Measurements from ENCODE around the gene ANKRD44.

DNA sequence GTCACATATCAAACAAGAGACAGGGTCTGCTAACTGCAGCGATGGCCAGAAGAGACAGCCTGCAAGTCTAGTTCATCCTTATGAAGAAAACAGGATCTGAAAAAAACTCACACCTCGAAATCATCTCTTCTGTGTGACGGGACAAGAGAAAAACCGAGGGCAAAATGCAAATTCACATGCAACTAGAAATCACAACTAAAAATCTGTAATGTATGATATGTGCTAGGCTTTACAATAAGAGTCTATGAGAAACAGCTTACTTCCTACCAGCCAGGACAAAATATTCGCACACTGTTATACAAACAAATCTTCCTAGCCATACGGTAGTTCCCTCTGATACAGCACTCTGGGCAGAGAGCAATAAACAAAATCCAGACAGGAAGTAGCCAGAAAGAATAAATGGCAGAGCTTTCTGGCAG, 48.8 kb downstream of the ANKRD44 start:
- no peak for TF ChIP-seq EZH2 (IDR thresholded peaks at IDR 0.05; ENCODE audit: insufficient read depth, poor library complexity, severe bottlenecking)
- no peak for TF ChIP-seq EZH2phosphoT487 (IDR thresholded peaks at IDR 0.05; ENCODE audit: insufficient read depth, low read depth)
